WTC11 (cell line): Measurements from ENCODE around the gene DMD. TPM values are rescaled to one million over a fixed set of nuclear protein-coding genes. Genes with fewer than 3 reads are reported as not detected.

Source experiments
- ATAC-seq: fragments of 200-7000 bp; cut with Tn5 transposase; 2 replicates; pipeline ENCODE4 v1.10.0; 2021; ENCODE audit warnings: mild to moderate bottlenecking, moderate library complexity
- CTCF ChIA-PET: fragments of 300-600 bp; sonication (Branson Sonifier 250); formaldehyde crosslinking; loops from one replicate; lab custom pipeline; 2021; ENCODE audit warnings: antibody characterized with exemption; lab: Charles Lee
- POLR2A ChIA-PET: fragments of 350-600 bp; sonication (Branson Sonifier 250); formaldehyde crosslinking; loops from one replicate; lab custom pipeline; 2021; ENCODE audit warnings: antibody characterized with exemption; lab: Charles Lee
- DNase-seq: peaks from one replicate; pipeline ENCODE4 v3.0.0; 2021; ENCODE audit warnings: low spot score
- H3K27ac Mint-ChIP-seq: 2 replicates; pipeline ENCODE4 v1.8.0; 2021; ENCODE audit warnings: mixed read lengths
- H3K27me3 Mint-ChIP-seq: 2 replicates; pipeline ENCODE4 v1.8.0; 2021; ENCODE audit warnings: low read depth, mild to moderate bottlenecking, moderate library complexity, mixed read lengths
- H3K36me3 Mint-ChIP-seq: 2 replicates; pipeline ENCODE4 v1.8.0; 2021; ENCODE audit warnings: mixed read lengths
- H3K4me1 Mint-ChIP-seq: 2 replicates; pipeline ENCODE4 v1.8.0; 2022; ENCODE audit warnings: mixed read lengths
- H3K4me3 Mint-ChIP-seq: 2 replicates; pipeline ENCODE4 v1.8.0; 2021; ENCODE audit warnings: mild to moderate bottlenecking, moderate library complexity, mixed read lengths
- H3K9me3 Mint-ChIP-seq: 2 replicates; pipeline ENCODE4 v1.8.0; 2021; ENCODE audit warnings: mixed read lengths
- AFF4 ChIP-seq: sonication (generic); formaldehyde crosslinking; IDR thresholded peaks from 2 replicates; pipeline ENCODE4 v1.8.1; 2023; ENCODE audit warnings: mild to moderate bottlenecking, missing genetic modification reagents, borderline replicate concordance
- ATF3 ChIP-seq: sonication (generic); formaldehyde crosslinking; conservative IDR thresholded peaks from 2 replicates; pipeline ENCODE4 v1.8.1; 2022; ENCODE audit warnings: mild to moderate bottlenecking, missing genetic modification reagents
- CBFB ChIP-seq: sonication (generic); formaldehyde crosslinking; IDR thresholded peaks from 2 replicates; pipeline ENCODE4 v1.8.1; 2022; ENCODE audit warnings: mild to moderate bottlenecking, low read depth, missing genetic modification reagents
- EMX1 ChIP-seq: fragments of 250-450 bp; sonication (Bioruptor Pico); IDR thresholded peaks from 2 replicates; pipeline ENCODE4 v1.8.0; 2021; ENCODE audit warnings: mild to moderate bottlenecking
- FOXJ3 ChIP-seq: sonication (generic); formaldehyde crosslinking; IDR thresholded peaks from 2 replicates; pipeline ENCODE4 v1.9.0; 2021; ENCODE audit warnings: missing genetic modification reagents, mild to moderate bottlenecking, borderline replicate concordance
- GTF2I ChIP-seq: fragments of 250-450 bp; sonication (Bioruptor Pico); conservative IDR thresholded peaks from 2 replicates; pipeline ENCODE4 v1.4.0; 2021; ENCODE audit warnings: mild to moderate bottlenecking
- HMGA2 ChIP-seq: fragments of 250-450 bp; sonication (Bioruptor Pico); IDR thresholded peaks from 2 replicates; pipeline ENCODE4 v1.4.0; 2021; ENCODE audit warnings: mild to moderate bottlenecking, moderate library complexity
- MLX ChIP-seq: sonication (generic); formaldehyde crosslinking; IDR thresholded peaks from 2 replicates; pipeline ENCODE4 v1.8.1; 2023; ENCODE audit warnings: mild to moderate bottlenecking, missing genetic modification reagents, moderate library complexity
- NFE2L1 ChIP-seq: sonication (generic); formaldehyde crosslinking; IDR thresholded peaks from 2 replicates; pipeline ENCODE4 v1.8.1; 2023; ENCODE audit warnings: missing genetic modification reagents
- NR2C2 ChIP-seq: sonication (generic); formaldehyde crosslinking; IDR thresholded peaks from 2 replicates; pipeline ENCODE4 v1.8.0; 2022; ENCODE audit warnings: mild to moderate bottlenecking, missing genetic modification reagents
- SOX15 ChIP-seq: fragments of 250-450 bp; sonication (Bioruptor Pico); IDR thresholded peaks from 2 replicates; pipeline ENCODE4 v1.9.0; 2021; ENCODE audit warnings: mild to moderate bottlenecking
- TP53 ChIP-seq: sonication (generic); formaldehyde crosslinking; IDR thresholded peaks from 2 replicates; pipeline ENCODE4 v1.8.1; 2023; ENCODE audit warnings: mild to moderate bottlenecking, missing genetic modification reagents
- ZNF219 ChIP-seq: sonication (generic); formaldehyde crosslinking; IDR thresholded peaks from 2 replicates; pipeline ENCODE4 v1.8.0; 2023; ENCODE audit warnings: missing genetic modification reagents, mild to moderate bottlenecking, borderline replicate concordance
- ZNF416 ChIP-seq: fragments of 250-450 bp; sonication (Bioruptor Pico); IDR thresholded peaks from 2 replicates; pipeline ENCODE4 v1.9.0; 2021; ENCODE audit warnings: mild to moderate bottlenecking, inconsistent platforms
- ZNF512 ChIP-seq: sonication (generic); formaldehyde crosslinking; IDR thresholded peaks from 2 replicates; pipeline ENCODE4 v1.8.1; 2022; ENCODE audit warnings: missing genetic modification reagents, borderline replicate concordance
- ZNF532 ChIP-seq: fragments of 250-450 bp; sonication (Bioruptor Pico); IDR thresholded peaks from 2 replicates; pipeline ENCODE4 v1.9.0; 2021; ENCODE audit warnings: mild to moderate bottlenecking, borderline replicate concordance
- ZNF671 ChIP-seq: fragments of 250-450 bp; sonication (Bioruptor Pico); IDR thresholded peaks from 2 replicates; pipeline ENCODE4 v1.8.0; 2021; ENCODE audit warnings: mild to moderate bottlenecking
- ZSCAN18 ChIP-seq: fragments of 250-450 bp; sonication (Bioruptor Pico); IDR thresholded peaks from 2 replicates; pipeline ENCODE4 v2.1.2; 2022; ENCODE audit warnings: mild to moderate bottlenecking, moderate library complexity
- total RNA-seq: library from RNA; stranded (reverse); gene quantifications from 3 replicates; pipeline ENCODE4 v1.2.3, GENCODE V29; 2021

The DMD gene
- total RNA-seq, 1 experiment from 2014 or later: 9.1 TPM

- TF ChIP-seq GTF2I (CRISPR knock-in tag): no peak
- no peak for TF ChIP-seq NR2C2 (CRISPR knock-in tag)
- no peak for TF ChIP-seq HMGA2 (CRISPR knock-in tag)
- no peak for TF ChIP-seq ZNF532 (CRISPR knock-in tag)
- no peak for TF ChIP-seq TP53 (CRISPR knock-in tag)
- TF ChIP-seq AFF4 (CRISPR knock-in tag): no peak
- TF ChIP-seq SOX15 (CRISPR knock-in tag): no peak
- TF ChIP-seq EMX1 (CRISPR knock-in tag): no peak
- TF ChIP-seq CBFB: no peak
These were observed 1503.2 kb downstream of the DMD start (continued) for GRCh38 chrX:31708116-31708515.

GRCh38 chrX:31706466-31706865 lies 1504.9 kb downstream of the DMD start:
- TF ChIP-seq AFF4 (CRISPR knock-in tag) (no peak), MLX (no peak), ZNF416 (CRISPR knock-in tag) (no peak)
- TF ChIP-seq, all 79 proteins: peak for 0
- DNase-seq (no peak), ATAC-seq (no peak)
- Mint-ChIP-seq H3K27me3 (no peaks in the 10 kb centered on the region), H3K4me3 (no peak overlapping the region), H3K4me1 (peaks cover 7% of the 10 kb centered on the region), H3K27ac (no peak overlapping the region), H3K9me3 (no peaks in the 10 kb centered on the region), H3K36me3 (no peaks in the 10 kb centered on the region)
- ChIA-PET CTCF (no interaction called here), POLR2A (no interaction called here)

GRCh38 chrX:31705816-31706215 lies 1505.5 kb downstream of the DMD start:
- DNase-seq (no peak), ATAC-seq (no peak)
- H3K36me3 Mint-ChIP-seq: no peaks in the 10 kb centered on the region
- H3K27me3 Mint-ChIP-seq: no peaks in the 10 kb centered on the region
- ChIA-PET CTCF (no interaction called here), POLR2A (no interaction called here)
- peaks cover 7% of the 10 kb centered on the region for H3K4me1 Mint-ChIP-seq
- no peak overlapping the region for H3K27ac Mint-ChIP-seq
- H3K9me3 Mint-ChIP-seq: no peaks in the 10 kb centered on the region
- H3K4me3 Mint-ChIP-seq: no peak overlapping the region
- TF ChIP-seq ATF3 (CRISPR knock-in tag) (no peak), ZNF219 (CRISPR knock-in tag) (no peak), NFE2L1 (CRISPR knock-in tag) (no peak), SOX15 (CRISPR knock-in tag) (no peak), ZSCAN18 (CRISPR knock-in tag) (no peak), FOXJ3 (CRISPR knock-in tag) (no peak), ZNF512 (no peak), ZNF671 (CRISPR knock-in tag) (no peak)
